ENCODE data around the gene BCL2.

Gene BCL2

DNA sequence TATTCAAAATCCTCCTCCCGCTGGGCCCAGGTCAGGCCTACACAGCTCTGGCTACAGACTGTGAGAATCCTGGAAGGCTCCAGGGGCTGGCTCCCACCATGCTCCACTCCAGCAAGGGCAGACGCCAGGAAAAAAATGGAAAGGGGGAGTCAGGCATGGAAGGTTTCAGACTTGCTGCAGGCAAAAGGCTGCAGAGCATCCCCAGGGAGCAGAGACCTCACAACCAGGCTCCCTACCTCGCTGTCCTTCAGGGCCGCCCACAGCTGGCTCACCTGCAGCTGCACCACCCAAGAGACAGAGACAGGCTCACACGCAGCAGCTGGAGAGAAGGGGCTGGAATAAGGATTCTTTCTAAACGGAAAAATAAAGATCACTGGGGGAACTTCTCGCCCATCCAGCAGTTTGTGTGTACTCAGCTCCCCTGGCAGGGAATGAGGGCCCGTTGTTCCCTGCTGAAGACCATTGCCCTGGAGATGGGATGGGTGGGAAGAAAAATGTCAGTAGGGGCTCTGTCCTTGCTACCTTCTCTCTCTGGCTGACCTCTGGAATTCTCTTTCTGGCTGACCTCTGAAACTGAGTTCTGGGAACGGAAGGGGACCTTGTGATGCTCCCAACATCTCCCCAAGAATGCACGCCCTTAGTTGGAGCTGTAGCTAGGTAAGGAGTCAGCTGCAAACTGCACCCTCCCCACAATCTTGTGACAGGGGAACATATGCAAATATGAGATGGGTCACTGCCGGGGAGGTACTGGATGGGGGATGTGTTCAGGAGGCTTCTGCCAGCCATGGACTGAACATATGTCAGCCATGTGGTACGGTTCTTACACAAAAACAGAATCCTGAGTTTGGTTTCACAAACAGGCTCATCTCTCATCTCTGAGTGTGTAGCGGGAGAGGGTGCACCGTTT lies 34.5 kb downstream of the BCL2 start:
- DNase-seq: no peak

DNA sequence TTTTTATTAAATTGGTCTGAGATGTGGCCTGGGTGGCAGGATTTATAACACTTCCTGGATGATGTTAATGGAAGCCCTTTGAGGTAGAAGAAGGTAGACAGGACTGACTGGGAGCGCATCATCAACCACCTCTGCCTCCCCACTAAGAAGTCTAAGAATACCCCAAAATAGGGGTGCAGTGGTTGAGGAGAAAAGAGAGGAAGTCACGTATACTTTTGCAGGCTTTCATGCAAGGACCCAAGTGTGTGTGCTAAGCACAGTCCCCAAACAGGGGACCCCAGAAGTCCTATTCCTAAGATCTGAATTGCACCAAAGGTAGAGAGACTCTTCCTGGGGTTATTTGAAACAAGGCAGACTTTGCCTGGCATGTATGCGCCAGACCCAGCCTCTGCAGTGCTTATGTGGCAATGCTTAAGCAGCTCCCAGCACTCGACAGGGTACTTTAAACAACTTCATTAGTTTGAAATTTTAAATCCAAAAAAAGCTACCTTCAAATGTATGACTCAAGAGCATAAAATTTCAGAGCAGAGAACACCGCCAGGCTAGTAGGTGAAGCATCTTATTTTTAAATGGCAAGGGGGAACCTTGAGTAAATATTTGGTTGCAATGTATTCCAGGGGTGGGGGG lies 35.3 kb downstream of the BCL2 start:
- DNase-seq: no peak

DNA sequence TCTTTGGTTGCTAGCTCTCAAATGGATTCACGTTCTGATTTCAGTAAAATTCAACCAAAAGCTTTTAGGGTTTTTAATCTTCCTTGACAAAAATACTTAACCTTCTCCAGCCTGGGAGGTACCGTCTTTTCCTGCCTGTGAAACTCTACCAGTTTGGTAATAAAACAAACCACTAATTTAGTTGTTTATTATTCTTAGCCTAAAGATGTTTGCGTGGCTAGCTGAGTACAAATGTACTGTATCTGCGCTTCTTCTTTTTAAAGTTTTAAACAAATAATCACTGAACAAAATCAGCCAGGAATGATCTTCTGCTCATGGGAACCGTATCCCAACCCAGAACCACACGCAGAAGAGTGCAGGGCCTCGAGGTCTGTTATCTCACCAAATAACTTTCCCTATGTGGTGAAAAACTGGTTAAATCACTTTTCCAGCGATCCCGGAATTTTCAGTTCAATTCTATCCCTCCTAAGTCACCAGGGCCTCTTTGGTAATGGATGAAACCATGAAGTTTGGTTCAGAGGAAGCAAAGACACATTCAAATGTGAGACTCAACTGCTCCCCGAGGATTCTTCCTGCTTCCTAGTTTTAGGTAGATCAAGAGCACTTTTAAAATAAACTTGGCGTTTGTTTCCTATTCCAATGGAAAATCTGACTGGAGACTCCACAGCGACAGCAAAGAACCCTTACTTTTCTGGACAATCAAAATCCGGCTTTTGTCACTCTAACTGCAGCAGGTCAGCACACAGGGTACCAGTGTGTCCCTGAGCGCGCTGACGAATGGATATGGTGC lies 36.1 kb downstream of the BCL2 start:
- DNase-seq: no peak

DNA sequence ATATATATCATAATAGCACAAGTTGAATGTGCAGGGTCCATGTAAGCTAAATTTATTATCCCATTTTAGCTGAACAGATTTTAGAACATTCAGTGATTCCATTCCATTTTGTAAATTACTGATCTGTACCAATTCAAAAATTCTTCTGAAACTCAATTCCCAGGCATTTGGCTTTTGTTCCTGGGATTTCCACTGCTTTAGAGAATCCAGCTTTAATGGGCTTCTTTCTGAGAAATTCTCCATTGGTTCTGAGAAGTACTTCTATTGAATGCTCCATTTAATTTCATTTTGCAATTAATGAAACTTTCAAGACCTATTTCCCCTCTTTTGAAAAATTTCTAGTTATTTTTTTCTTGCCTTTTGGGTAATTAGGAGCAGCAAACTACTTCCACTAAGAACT lies 36.8 kb downstream of the BCL2 start:
- DNase-seq: no peak

DNA sequence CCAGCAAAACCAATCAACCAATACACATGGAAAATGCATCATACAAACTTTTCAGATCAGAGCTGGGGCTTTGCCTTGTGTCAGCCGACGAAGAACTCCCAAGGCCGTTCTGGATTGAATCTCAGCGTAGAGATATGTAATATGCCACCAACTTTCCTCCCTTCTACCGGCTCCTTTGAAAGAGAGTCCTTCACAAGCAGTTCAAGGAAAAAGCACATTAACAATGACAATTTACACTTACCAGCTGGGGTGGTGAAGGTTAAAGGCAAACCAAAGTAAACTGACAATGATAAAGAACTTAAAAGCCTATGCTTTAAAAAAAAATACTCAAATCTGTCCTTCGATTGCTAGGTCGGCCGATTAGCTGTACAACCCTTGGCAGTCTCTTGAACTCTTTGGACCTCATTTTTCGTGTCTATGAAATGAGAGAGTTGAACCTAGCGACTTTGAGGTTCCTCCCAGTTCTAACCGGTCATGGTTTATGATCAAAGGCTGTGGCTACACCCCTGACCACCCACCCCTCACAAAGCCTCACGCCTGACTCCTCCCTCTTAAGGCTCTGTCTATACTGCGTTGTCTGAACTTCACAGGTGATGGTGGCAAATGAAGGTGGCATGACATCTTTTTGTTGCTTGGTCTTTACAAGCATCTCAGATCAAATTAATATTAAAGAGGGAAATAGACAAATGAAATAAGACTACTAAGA lies 46.2 kb downstream of the BCL2 start:
- no peak for DNase-seq

DNA sequence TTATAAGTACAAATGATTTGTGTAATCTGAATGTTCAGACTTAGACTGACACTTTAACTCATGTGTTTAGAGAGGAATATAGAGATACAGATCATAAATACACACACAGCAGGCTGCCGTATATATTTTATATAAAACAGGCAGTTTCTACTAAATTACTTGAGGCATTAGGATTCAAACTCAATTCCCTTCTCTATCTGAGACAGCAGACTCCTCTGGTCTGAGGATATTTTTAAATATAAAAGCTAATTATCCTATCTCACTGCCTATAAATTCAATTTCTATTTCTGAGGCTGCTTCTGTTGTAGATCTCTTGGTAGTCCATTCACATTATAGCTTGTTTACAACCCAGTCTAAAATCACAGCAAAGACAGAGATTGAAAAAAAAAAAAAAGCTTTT lies 46.9 kb downstream of the BCL2 start:
- DNase-seq: no peak

DNA sequence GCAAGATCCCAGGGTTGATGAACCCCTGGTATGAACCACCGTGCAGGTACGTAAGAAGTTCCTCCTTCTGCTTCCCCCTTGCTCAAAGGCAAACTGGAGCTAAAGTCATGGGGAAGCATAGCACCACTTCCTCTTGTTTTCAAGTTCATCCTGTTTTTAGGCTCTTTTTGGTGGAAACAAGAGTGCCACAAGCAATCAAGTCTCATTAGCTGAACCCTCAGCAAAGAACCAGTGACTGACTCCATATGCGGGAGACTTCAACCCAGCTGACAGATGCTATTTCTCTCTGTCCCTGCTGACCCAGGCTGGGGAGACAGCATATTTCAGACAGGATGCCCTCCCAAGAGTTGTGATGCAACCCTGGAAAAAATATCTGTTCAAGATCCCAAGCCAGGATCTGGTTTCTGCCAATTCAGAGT lies 47.7 kb downstream of the BCL2 start:
- peak; percentile 29 for DNase-seq

DNA sequence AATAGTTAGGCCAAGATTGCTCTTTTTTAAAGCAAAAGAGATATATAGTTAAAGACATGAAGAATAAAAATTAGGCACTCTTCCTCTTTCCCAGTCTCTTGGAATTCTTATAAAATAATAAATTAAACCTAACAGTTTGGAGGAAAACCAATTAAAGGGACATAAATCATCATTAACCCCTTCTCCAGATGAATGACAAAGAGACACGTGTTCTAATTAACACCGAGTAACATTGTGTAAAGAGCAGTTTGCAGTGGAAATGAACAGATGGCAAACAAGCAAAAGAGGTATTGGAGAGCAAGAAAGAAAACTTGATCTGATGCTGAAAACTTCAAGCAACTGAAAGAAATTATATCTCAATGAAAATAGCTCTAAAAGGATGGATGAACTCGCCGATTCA lies 48.4 kb downstream of the BCL2 start:
- no peak for DNase-seq

DNA sequence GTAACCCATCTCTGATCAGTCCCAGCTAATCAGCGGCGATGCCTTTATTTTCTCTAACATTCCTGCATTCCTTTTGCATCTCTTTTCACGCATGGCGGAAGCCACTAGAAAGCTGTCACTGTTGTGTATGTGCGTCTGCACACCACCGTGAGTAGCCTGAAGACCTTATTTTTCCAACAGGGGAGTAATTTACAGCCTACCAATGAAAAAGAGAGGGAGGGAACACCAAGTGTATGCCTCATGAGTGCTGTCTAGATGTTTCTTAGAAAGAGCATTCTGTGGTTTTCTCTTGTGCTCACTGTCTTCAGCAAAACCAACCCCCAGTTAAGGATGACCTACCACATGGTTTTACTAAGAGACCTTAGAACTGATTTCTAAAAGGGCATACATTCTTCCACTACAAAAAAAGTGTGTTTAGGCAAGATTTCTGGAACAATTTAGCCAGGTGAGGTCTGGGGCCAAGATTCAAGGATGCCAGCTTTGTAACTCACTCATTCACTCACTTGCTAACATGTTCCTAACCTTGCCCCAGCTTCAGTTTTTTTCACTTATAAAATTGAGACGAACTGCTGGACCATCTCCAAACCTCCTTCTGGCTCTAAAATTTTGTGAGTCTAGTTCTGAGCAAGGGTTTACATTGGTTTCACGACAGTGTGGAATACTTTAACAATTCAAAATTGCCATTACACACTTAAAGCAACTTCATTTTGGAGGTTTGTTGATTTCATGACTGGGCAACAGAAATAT lies 51.4 kb downstream of the BCL2 start:
- DNase-seq: peak; percentile 64

DNA sequence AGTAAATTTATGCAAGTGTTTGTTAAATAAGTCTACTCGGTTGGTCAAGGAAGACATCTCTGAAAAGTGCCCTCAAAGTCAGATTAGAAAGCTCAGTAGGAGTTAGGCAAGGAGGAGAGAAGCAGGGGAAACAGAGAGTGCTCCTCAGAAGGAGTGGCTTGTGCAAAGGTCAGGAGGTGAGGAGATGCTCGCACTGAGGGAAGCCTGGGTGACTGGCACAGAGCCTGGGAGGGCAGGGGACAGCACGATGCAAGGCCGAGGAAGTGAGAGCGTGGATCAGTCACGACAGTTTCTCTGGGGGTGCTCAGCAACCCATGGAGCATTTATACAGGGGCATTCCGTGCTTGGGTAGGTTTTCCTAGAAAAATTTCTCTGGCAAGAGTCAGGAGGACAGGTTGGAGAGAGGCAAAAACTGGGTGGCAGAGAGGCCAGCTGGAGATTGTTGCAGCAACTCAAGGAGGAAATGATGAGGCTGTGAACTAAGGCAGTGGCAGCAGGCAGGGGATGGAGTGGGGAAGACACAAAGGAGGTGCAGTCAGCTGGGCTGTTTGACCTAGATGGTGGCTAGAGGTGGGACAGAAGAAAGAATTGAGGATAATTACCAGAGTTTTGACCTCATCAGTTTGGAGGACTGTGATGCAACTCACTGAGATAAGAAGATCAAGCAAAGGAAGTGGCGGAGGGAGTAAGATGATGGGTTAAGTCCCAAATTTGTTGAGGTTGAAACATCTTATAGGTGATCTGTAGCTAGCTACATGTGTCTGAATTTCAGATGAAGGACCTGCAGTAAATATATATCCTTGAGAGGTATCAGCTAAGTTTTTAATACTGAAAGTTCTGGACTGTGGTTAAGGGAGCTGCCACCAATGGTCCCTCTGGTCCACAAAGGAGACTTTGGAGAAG lies 52.4 kb downstream of the BCL2 start:
- no peak for DNase-seq

DNA sequence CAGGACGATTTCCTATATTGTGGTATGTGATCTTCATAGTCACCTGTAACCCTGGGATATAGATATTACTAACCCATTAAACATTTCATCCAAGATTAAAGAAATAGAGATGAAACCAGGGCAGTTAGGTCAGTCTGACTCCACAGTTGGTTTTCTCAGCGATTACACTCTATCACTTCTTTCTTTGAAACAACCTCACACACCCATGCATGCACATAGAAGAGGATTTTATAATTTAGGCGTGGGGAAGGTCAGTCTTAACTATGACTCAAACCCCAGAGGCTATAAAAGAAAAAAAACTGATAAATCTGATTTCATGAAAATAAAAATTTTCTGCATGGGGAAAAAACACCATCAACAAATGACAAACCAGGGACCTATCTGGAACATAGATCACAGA lies 54.2 kb downstream of the BCL2 start:
- no peak for DNase-seq

DNA sequence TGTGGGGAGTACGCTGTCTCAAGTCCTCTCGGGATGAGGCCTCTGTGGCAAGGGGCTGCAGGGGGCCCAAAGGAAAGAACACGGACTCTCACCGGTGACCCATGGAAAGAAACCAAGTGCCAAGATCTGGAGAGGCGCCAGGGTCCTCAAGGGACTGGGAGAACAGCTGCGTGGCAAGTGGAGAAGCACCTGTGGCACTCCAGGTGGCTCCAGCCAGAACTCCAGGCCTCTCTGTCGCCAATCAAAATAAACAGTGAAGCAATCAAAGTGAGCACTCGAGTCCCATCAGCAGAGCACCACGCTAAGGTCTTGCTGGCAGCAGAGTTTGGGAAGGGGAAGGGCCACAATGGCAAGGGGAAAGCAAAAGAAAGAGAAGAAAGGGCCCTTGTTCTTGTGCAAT lies 54.7 kb downstream of the BCL2 start:
- no peak for DNase-seq

DNA sequence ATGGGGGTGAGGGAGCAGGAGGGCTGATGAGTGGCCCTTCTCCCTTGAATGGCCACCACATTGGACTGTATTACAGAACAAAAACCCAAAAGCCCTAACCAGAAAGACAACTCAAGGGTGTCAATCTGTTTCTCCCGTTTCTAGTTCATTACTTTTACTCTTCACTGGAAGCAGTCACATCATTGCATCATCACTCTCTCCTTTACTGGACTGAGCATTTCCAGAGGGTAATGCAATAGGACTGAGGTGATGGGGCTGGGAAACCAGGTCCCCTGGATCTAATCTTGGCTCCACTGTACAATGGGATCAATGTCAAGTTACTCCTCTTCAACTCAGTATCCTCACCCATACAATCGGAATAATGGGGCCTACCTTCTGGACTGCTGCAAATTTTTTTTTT lies 56.1 kb downstream of the BCL2 start:
- no peak for DNase-seq

DNA sequence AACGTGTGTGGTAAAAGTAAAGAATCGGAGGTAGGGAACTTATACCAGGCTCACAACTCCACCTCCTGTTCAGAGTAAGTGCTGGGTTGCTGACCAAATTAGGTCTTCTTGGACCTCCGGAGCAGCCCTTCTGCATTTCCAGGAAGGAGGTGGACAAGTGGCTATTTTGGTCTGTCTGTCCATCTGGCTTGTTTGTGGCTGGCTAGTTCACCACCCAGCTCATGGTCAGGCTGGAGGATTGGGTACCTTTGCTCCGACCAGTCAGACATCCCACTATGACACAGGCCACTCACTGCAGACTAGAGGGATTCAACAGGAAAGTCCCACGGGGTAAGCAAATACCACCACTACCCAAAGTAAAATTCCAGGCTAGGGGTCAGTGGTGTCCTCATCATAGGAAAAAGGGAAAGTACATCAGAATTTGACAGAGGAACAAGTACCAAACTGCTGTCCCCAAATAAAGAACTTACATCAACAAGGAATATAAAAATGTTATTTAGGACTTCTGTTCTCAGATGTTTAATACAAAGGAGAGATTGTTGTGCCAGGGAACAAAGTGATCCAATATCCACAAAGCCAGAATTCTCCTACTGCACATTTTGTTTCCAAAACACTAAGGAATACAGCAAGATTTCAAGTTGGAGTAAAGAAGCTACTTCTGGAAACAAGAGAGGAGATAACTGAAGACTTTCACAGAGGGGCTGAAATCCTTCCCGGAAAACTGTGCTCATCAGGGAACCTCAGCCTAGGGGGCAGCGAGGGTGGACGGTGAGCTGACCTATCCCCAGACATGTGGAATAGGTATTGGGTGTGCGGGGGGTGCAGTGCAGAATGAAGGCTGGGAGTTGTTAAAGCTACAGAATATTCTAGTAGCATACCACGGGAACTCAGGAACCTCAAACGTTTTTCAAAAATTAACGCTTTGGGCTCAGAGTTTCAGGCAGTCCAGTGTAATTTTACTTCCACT lies 56.9 kb downstream of the BCL2 start:
- no peak for DNase-seq

DNA sequence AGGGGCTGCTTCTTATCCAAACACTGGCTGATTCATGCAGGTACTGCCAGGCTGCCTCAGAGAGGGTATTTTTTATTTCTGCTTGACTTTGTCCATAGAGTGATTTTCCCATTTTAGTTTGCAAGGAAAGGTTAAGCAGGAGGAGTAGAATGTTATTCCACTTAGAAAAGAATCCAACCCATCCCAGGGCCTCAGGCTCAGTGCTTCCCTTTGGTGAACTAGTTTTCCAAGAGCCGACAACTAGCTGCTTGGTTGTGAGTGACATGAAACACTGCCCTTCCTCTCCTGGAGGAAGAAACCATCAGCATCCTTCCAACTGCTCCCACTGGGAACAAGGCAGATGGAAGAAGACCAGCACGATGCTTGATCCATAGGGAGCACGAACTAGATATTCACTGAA lies 58.5 kb downstream of the BCL2 start:
- no peak for DNase-seq

DNA sequence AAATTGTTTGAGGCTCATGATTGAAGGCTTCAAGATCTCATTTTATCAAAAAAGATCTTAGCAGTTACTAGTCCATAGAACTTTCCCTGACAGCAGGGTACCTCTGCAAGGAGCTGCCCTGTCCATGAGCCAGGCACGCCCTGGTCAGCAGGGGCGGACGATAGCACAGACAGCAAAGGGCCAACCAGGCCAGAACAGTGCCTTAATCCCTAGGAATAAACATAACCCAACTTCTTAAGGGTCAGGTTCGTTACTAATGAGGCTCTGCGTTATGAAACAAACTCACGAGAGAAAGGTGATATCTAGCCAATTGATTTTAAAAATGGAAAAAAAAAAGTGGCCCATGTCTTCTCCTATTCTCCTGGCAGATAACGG lies 59.2 kb downstream of the BCL2 start:
- no peak for DNase-seq

DNA sequence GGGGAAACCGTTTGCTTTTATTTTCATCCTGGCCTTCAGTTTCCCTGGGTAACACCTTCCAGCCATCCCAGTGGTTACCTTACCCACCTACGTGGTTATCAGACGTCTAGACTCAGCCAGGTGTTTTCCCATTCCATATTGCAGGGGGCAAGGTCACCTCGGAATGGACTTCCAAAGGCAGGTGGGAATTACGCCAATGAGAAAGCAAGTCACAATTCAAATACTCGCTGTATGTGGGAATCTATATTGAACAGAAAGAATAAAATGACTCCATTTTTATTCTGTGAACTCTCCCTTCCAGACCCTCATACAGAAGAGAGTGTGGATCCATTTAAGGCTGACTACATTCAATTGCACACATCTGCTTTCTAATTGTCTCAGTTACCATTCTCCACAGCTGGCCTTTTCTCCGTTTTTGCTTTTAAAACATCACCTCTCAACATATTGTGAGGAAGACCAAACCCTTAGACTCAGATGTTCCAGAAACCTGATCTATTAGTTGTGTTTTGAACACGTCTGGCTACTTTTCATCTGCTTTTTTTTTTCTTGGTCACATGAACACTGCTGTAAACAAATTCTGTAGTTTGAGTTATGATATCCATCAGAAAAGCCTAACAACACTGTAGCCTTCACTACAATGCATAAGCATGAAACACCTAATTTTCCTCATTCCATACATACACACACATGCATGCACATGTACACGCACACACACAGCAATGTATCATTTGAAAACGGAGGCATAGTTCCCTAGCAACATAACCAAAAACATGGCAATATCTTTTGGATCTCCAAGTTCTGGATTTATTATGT lies 59.8 kb downstream of the BCL2 start:
- no peak for DNase-seq

DNA sequence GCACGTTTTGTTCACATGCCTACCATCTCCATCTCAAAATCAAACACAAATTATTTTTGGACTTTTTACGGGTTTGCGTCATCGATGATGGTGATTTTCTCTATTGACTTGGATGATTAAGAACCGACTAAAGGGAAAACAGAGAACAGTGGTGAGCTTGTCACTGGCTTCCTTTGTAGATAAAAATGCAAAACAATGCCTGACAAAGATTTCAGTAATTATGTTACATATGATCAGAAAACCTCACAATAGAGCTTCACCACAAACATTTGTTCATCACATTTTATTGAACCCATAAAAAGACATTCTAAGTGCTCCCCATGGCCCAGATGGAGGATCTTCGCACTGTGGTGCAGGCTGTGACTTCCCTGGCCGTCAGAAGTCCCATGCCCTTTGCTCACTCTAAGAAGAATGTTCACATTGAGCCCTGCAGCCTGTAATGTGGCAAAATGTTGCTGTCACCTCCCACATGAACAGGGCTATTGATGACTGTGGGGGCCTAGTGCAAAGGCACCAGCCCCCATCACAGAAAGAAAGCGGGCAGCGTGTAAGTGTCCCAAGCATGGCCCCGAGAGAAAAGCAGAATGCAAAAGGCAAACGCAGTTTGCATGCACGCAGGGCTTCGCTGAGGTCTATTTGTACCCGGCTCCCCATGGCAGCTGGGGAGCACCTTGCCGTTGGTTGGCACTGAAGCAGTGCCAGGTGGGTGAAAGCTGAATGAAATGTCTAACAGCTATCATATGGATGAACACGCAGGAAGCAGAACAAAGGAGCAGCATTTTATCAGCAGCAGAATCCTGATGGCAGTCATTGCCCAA lies 60.6 kb downstream of the BCL2 start:
- DNase-seq: no peak

Data from OCI-M1 (cell line).